Breast epithelium (tissue), 4 donors: ENCODE data around the gene ZNF470. TPM values are rescaled to one million over a fixed set of nuclear protein-coding genes. Genes with fewer than 3 reads are reported as not detected.

Experiments used
- DNase-seq, 2 donors: peaks; one replicate each; pipeline ENCODE4 v3.0.0-alpha.2; 2019; ENCODE audit warnings: low spot score in 2 of 2
- H3K27ac ChIP-seq, 2 donors: fragments of 200-600 bp; sonication (generic) in 1 of 2; one replicate each; pipeline ENCODE4 v1.5.1; 2016 to 2019; ENCODE audit warnings: mild to moderate bottlenecking in 1 of 2
- H3K27me3 ChIP-seq, 2 donors: fragments of 200-600 bp; sonication (generic) in 1 of 2; one replicate each; pipeline versions ENCODE4 v1.5.1 to v1.6.0; 2017 to 2019; ENCODE audit warnings: control low read depth in 1 of 2, mild to moderate bottlenecking in 1 of 2
- H3K36me3 ChIP-seq: fragments of 200-600 bp; one replicate; pipeline ENCODE4 v1.5.1; 2019
- H3K4me1 ChIP-seq, 2 donors: fragments of 200-600 bp; sonication (generic); one replicate each; pipeline ENCODE4 v1.5.1; 2016 to 2019; ENCODE audit warnings: control low read depth in 1 of 2
- H3K4me3 ChIP-seq, 3 donors: fragments of 200-600 bp; sonication (generic); 1 replicate in 2 of 3; 2 replicates in 1 of 3; pipeline ENCODE4 v1.5.1; 2016 to 2019; ENCODE audit warnings: mild to moderate bottlenecking in 3 of 3, moderate library complexity in 2 of 3
- H3K9me3 ChIP-seq, 2 donors: fragments of 200-600 bp; sonication (generic) in 1 of 2; one replicate each; pipeline ENCODE4 v1.5.1; 2016 to 2019; ENCODE audit warnings: control low read depth in 1 of 2
- POLR2A ChIP-seq: fragments of 450-650 bp; IDR thresholded peaks from one replicate; pipeline ENCODE4 v1.6.1; 2016; ENCODE audit warnings: antibody characterized with exemption, mild to moderate bottlenecking, moderate library complexity
- POLR2AphosphoS5 ChIP-seq, 3 donors: sonication (generic); formaldehyde crosslinking; IDR thresholded peaks; one replicate each; pipeline ENCODE4 v1.6.1; 2017; ENCODE audit warnings: antibody characterized with exemption in 3 of 3
- intact Hi-C: fragments of 100-400 bp; cut with DNase I; formaldehyde crosslinking; loops from one replicate; pipeline ENCODE4 v1.15.1; 2023; ENCODE audit warnings: low total_unique reads
- total RNA-seq, 3 donors: library from RNA; depleted of rRNA; stranded (reverse); fragments of >200 nt; gene quantifications; one replicate each; pipeline ENCODE4 v1.1.0, GENCODE V29; 2016
- TF ChIP-seq, protein P1 (sequence below), 3 donors: fragments of 450-650 bp; IDR thresholded peaks; one replicate each; pipeline ENCODE4 v1.5.1; 2016 to 2017; ENCODE audit warnings: antibody characterized with exemption in 3 of 3, mild to moderate bottlenecking in 3 of 3, moderate library complexity in 3 of 3

ZNF470 gene
- total RNA-seq, 3 donors from 2014 or later, result 2.9 to 4.1 (median 3.4) TPM

DNA sequence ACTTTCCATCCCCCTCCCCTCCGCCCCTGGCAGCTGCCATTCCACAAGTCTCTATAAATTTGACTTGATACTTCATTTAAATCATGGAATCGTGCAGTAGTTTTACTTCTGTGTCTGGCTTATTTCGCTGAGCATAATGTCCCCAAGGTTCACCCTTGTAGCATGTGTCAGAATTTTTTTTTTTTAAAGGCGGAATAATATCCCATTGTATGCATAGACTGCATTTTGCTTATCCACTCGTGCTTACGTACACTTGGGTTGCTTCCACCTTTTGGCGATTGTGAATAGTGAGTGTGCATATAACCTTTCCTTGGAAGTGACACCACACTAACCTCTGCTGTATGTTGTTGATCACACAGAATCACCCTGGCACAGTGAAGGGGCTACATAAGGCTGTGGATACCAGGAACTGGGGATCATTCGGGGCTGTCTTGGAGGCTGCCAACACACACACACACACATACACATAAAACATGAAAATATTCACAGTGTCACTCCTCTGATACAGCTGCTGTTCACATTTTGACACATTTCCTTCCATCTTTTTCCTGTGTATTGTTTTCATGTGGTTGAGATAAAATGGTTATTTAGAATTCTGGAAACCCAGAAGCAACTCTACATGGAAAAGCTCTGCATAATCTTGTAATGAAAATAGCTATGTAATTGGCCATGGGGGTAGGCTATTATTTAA lies 41.2 kb downstream of the ZNF470 start:
- no peak overlapping the region for H3K4me3 ChIP-seq
- H3K36me3 ChIP-seq, result no peaks in the 10 kb centered on the region
- DNase-seq, result no peak
- H3K9me3 ChIP-seq, result peaks cover 81 to 94% of the 10 kb centered on the region in 2 donors
- TF ChIP-seq, protein P1, sequence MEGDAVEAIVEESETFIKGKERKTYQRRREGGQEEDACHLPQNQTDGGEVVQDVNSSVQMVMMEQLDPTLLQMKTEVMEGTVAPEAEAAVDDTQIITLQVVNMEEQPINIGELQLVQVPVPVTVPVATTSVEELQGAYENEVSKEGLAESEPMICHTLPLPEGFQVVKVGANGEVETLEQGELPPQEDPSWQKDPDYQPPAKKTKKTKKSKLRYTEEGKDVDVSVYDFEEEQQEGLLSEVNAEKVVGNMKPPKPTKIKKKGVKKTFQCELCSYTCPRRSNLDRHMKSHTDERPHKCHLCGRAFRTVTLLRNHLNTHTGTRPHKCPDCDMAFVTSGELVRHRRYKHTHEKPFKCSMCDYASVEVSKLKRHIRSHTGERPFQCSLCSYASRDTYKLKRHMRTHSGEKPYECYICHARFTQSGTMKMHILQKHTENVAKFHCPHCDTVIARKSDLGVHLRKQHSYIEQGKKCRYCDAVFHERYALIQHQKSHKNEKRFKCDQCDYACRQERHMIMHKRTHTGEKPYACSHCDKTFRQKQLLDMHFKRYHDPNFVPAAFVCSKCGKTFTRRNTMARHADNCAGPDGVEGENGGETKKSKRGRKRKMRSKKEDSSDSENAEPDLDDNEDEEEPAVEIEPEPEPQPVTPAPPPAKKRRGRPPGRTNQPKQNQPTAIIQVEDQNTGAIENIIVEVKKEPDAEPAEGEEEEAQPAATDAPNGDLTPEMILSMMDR (IDR thresholded peaks at IDR 0.05), result no peak
- TF ChIP-seq POLR2A (no peak), POLR2AphosphoS5 (IDR thresholded peaks at IDR 0.05) (no peak)
- intact Hi-C loops, result no loop called here
- no peak overlapping the region for H3K27ac ChIP-seq
- no peaks in the 10 kb centered on the region for H3K27me3 ChIP-seq
- H3K4me1 ChIP-seq, result no peaks in the 10 kb centered on the region

- TF ChIP-seq, protein P1 (IDR thresholded peaks at IDR 0.05), result no peak
- no peak for TF ChIP-seq POLR2A
- TF ChIP-seq POLR2AphosphoS5 (IDR thresholded peaks at IDR 0.05), result no peak
- no peaks in the 10 kb centered on the region for H3K4me1 ChIP-seq
- intact Hi-C loops, result no loop called here
- peaks cover 69 to 84% of the 10 kb centered on the region in 2 donors for H3K9me3 ChIP-seq
- no peak overlapping the region for H3K4me3 ChIP-seq
- H3K36me3 ChIP-seq, result no peaks in the 10 kb centered on the region
- H3K27ac ChIP-seq, result no peak overlapping the region
- DNase-seq, result no peak
- no peaks in the 10 kb centered on the region for H3K27me3 ChIP-seq
Measured at GRCh38 chr19:56611288-56611687, 44.0 kb downstream of the ZNF470 start.

DNA sequence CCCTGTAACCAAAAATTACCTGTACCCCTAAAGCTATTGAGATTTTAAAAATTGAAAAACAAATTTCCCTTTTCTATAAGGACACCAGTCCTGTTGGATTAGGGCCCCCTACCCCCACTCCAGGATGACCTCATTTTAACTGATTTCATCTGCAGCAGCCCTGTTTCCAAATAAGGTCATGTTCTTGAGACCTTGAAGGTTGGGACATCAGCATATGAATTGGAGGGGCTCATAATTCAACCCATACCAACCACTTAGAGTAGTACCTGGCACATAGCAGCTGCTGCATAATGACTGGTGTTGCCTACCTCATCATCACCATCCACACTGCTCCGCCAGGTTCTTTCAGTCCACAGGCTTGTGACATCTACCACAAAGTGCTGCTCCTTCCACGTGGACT lies 45.5 kb downstream of the ZNF470 start:
- no peak overlapping the region for H3K27ac ChIP-seq
- DNase-seq, result no peak
- H3K27me3 ChIP-seq, result no peaks in the 10 kb centered on the region
- intact Hi-C loops, result no loop called here
- TF ChIP-seq POLR2A, result no peak
- TF ChIP-seq, protein P1 (IDR thresholded peaks at IDR 0.05), result no peak
- TF ChIP-seq POLR2AphosphoS5 (IDR thresholded peaks at IDR 0.05), result no peak
- H3K9me3 ChIP-seq, result peaks cover 70 to 72% of the 10 kb centered on the region in 2 donors
- no peaks in the 10 kb centered on the region for H3K36me3 ChIP-seq
- no peak overlapping the region for H3K4me3 ChIP-seq
- no peaks in the 10 kb centered on the region for H3K4me1 ChIP-seq

DNA sequence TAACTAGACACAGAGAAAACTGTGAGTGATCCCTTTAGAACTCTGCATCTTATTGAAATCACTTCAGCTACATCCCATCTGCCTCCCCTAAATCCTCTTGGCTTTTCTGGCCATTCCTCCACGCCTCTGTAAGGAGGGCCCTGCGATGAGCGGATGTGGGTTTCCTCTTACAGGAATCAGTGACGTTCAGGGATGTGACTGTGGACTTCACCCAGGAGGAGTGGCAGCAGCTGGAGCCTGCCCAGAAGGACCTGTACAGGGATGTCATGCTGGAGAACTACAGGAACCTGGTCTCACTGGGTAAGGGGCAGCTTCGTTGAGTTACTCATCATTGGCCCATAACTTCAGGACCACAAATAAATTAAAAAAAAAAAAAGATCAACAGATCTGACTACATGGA lies 46.4 kb downstream of the ZNF470 start:
- no peak for DNase-seq
- H3K27me3 ChIP-seq, result no peaks in the 10 kb centered on the region
- peaks cover 66 to 72% of the 10 kb centered on the region in 2 donors for H3K9me3 ChIP-seq
- no peak overlapping the region for H3K4me3 ChIP-seq
- intact Hi-C loops, result no loop called here
- no peaks in the 10 kb centered on the region for H3K36me3 ChIP-seq
- no peaks in the 10 kb centered on the region for H3K4me1 ChIP-seq
- no peak overlapping the region for H3K27ac ChIP-seq
- TF ChIP-seq, protein P1 (IDR thresholded peaks at IDR 0.05), result no peak
- TF ChIP-seq POLR2A (no peak), POLR2AphosphoS5 (IDR thresholded peaks at IDR 0.05) (no peak)

- intact Hi-C loops, result no loop called here
- no peak for TF ChIP-seq POLR2A
- no peak for TF ChIP-seq POLR2AphosphoS5 (IDR thresholded peaks at IDR 0.05)
- TF ChIP-seq, protein P1 (IDR thresholded peaks at IDR 0.05), result no peak
- H3K27me3 ChIP-seq, result no peaks in the 10 kb centered on the region
- no peak overlapping the region for H3K4me3 ChIP-seq
- no peaks in the 10 kb centered on the region for H3K4me1 ChIP-seq
- no peak for DNase-seq
- H3K9me3 ChIP-seq, result peaks cover 51 to 80% of the 10 kb centered on the region in 2 donors
- no peak overlapping the region for H3K27ac ChIP-seq
- H3K36me3 ChIP-seq, result peaks cover 6% of the 10 kb centered on the region
Measured at GRCh38 chr19:56617531-56617930, 50.3 kb downstream of the ZNF470 start.
